Hippocampal formation (tissue), 2 donors: ENCODE results near the gene SUMO3.
A peak's percentile ranks its signal among the peaks of the same experiment; 100 is the strongest.

ENCODE experiments used
- DNase-seq, 2 donors: peaks; one replicate each; lab custom pipeline; 2025; lab: John Stamatoyannopoulos, UW

SUMO3 gene

DNA sequence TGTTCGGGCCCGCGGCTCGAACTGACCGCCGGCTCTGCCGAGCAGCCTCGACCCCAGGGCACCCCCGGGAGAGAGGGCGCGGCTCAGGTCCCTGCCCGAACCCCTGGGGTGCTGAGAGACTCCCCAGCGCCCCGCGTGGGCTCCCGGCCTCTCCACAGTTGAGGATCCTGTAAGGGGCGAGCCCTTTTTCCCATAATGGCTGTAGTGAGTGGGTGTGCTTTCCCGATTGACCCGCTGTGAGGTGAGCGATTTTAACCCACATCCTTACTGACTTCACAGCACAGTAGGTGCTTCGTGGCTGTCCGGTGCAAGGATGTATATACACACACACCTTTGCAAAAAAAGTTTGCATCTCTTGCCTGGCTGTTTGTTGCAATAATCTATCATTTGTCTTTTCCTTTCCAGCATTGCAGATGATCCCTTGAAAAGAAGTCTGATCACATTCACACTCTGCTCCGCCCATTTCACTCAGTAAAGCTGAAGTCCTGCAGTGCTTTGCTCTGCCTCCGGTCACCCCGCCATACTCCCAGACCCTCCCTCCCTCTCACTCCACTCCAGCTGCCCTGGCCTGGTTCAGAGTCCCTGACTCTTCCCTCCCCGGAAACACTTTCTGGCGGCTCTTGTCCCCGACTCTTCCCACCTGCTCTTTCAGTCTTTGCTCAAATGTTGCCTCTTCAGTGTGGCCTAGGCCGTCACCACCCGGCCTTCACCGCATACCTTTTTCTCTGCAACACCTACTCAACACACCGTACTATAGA, 15.3 kb downstream of the SUMO3 start:
- no peak for DNase-seq

DNA sequence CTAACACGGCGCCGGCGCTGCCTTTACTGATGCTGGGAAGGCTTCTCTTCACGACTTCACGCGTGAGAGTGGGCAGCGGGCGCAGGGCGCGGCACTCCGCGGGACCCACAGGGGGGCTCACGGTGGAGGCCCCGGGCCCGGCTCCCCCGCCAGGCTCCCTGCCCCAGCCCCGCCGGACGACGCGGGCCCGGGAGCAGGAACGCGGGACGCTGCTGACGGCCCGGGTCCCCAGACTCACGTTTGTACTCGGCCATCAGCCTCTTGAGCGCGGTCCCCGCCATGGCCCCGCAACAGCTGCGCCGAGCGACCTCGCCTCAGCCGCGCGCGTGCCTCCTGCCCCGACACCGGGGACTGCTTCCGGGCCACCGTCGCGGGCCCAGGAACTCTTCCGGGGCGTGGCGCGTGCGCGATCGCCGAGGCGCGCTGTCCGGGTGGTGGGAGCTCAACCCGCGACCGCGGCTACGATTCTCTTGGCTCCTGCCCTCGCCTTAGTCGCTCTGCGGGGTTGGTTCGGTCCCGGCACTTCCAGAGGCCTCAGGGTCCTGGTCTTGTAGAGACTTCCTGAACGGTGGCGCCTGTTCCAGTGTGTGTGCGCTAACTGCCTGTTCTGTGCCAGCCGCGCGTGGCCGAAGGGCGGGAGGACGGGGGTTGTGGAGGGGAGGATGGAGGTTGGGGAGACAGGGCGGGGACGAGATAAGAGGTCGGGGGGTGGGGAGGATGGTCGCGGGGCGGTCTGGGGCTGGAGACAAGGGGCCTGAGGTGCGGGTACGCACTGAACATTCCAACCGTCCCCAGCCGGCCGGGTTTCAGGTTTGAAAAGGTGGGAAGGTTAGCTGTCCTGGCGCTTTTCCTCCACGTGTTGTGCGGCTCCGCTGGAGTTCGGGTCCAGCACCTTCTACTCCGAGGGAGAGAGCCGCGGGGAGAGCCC, 16.1 kb downstream of the SUMO3 start, which contains the start of gene UBE2G2:
UBE2G2 (minus strand) TSS at position 353 of the 928 bp plus-strand sequence; CDS start at position 281, 72 bp downstream.
- peak; percentile 59 to 80 for DNase-seq

GRCh38 chr21:44800971-44801467, 16.8 kb downstream of the SUMO3 start:
- no peak for DNase-seq

DNA sequence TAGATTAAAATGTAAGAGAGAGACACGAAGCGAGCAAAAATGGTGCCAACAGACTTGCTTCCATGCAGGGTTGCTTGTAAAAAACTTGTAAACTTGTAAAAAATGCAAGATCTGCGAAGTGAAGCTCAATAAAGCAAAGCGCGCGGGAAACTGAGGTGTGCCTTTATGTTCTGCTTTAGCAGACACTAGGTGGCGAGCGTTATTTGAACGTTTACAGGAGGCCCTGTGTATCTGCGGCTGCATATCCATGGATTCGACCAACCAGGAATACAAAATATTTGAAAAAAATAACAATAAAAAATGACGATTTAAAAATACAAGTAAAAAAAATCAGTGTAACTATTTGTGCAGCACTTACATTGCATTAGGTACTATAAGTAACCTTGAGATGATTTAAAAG, 17.8 kb downstream of the SUMO3 start:
- DNase-seq: no peak

GRCh38 chr21:44799646-44800045, 18.2 kb downstream of the SUMO3 start:
- DNase-seq: no peak

DNA sequence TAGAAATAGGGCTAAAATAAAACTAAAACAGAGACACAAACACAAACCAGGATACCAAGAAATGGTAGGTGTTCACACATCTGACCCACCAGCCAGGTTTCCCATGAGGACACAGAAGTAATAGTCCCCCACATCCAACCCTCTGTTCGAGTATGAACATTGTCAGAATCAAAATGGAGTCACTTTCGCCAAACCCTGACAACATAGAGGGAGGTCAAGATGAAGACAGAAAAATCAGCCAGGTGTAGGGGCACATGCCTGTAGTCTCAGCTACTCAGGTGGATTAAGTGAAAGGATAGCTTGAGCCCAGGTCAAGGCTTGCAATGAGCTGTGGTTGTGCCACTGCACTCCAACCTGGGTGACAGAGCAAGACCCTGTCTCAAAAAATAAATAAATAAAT, 20.1 kb downstream of the SUMO3 start:
- DNase-seq: no peak

- no peak for DNase-seq
These were observed 22.5 kb downstream of the SUMO3 start for GRCh38 chr21:44795342-44795741.

DNA sequence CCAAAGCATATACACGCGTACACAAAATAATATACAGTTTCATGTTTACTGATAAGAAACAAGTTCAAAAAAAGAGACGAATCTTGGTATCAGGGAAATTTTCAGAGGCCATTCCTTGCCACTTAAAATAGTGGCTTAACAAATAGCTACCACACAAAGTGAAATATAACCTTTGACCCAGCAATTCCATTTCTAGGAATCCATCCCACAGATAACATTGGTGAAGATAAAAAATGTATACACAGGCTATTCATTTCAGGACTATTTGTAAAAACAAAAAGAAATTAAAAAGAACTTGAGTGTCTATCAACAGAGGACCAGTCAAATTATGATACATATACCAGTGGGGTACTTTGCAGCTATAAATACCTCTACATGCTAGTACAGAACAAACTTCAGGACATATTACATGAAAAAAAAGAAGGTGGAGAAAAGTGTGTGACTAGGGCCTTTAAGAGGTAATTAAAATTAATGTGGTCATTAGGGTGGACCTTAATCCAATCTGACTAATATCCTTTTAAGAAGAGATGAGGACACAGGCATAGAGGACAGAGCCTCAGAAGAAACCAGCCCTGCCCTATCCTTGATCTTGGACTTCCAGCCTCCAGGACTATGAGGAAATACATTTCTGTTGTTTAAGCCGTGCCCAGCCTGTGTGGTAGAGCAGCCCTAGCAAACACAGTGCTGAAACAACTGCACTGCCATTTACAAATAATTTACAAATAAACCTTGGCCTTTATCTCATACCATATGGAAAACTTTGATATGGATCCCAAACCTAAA, 24.1 kb downstream of the SUMO3 start:
- no peak for DNase-seq

DNA sequence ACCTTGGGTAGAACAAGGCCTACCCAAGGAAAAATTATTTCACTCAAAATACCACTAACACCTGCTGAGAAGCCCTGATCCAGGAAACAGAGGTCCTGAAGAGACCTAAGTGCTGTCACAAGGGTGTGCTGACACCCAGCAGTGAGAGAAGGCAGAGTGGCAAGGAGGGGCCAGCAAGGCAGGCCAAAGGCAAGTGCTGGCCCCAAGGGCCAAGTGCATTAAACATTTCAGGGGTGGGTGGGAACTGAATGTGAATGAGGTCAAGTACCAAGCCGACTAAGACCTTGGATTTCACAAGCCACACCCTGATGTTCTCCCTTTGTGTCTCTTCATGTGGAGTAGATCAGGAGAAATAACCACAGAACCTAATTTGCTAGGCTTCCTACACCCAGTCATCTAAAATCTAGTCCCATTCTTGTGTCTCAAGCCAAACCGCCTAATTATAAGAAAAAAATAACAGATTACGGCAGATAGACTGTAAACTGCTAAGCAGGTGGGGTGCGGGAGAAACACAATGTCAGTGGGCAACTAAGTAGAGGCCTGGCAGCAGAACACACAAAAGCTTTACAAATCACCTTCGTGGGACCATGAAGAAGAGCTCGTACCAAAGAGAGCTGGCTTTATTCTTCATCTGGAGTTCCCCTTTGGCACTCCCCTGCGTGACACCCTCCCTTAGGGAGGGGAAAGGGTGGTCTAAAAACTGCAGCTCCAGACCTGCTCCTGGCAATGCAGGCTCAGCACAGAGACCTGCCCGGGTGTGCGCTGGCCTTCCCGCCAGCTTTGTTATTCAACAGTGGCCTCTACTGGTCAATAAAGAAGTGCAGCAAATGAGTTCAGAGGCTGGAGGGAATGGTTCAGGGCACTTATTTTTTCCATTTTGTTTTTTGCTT, 24.9 kb downstream of the SUMO3 start:
- peak; percentile 9 to 28 for DNase-seq

DNA sequence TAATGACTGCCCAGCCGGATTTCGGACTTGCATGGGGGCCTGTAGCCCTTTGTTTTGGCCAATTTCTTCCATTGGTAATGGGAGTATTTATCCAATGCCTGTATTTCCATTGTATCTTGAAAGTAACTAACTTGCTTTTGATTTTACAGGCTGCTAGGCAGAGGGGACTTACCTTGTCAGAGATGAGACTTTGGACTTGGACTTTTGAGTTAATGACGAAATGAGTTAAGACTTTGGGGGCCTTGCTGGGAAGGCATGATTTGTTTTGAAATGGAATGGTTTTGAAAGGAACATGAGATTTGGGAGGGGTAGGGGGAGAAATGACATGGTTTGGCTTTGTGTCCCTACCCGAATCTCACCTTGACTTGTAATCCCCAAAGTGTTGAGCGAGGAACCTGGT, 25.9 kb downstream of the SUMO3 start:
- no peak for DNase-seq

DNA sequence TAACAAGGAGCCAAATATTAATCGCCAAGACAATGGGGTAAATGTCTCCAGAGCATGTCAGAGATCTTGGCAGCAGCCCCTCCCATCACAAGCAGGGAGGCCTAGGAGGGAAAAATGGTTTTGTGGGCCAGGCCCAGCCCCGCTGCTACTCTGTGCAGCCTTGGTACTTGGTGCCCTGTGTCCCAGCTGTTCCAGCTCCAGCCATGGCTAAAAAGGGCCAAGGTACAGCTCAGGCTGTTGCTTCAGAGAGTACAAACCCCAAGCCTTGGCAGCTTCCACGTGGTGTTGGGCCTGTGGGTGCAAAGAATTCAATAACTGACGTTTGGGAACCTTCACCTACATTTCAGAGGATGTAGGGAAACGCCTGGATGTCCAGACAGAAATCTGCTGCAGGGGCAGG, 26.6 kb downstream of the SUMO3 start:
- DNase-seq: no peak

DNA sequence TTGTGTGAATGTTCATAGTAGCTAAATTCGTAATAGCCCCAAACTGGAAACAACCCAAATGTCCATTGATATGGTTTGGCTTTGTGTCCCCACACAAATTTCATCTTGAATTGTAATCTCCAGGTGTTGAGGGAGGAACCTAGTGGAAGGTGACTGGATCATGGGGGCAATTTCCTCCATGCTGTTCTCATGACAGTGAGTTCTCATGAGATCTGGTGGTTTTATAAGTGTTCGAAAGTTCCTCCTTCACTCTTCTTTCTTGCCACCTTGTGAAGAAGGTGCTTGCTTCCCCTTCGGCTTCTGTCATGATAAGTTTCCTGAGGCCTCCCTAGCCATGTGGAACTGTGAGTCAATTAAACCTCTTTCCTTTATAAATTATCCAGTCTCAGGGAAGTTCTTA, 27.5 kb downstream of the SUMO3 start:
- no peak for DNase-seq

DNA sequence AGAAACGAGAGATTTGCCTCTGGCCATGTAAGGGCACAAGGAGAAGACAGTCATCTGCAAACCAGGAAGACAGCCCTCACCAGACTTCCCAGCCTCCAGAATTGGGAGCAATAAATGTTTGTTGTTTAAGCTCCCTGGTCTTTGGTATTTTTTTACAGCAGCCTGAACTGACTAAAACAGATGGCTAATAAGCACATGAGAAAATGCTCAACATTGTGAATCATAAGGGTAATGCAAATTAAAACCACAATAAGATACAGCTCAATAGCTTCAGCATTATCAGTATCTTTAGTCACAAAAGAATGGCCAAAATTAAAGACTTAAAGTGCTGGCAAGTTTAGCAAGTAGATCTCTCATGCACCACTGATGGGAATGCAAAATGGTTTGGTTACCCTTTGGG, 28.0 kb downstream of the SUMO3 start:
- DNase-seq: no peak

DNA sequence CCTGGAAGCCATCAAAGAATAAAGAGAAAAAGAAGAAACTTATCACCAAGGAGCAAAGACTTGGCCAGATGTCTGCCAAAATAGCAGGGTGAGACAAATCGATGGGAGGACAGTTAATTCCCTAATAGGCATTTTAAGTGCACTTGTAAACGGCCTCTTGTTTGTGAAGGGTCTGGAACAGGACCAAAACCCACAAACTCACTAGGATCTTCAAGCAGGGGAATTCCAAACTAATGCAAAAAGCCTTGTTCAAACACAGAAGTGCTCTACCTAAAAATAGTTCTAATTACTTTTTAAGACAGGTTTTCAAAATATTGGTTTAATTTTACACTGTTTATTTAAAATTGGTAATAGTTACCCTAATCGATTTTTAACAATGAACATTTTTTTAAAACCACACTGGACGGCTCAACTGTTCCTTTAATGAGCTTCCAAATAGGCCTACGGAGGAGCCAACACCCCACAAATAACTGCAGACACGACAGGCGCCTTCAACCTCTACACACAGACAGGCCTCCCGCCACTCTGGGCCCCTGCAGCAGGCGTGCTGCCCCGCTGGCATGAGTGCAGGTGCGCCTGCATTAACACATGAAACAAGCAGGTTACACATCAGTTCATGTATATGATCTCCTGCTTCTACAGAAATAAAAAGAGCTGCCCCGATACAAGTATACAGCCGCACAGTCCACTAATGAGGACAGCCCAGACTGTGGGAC, 32.1 kb downstream of the SUMO3 start:
- DNase-seq: no peak

DNA sequence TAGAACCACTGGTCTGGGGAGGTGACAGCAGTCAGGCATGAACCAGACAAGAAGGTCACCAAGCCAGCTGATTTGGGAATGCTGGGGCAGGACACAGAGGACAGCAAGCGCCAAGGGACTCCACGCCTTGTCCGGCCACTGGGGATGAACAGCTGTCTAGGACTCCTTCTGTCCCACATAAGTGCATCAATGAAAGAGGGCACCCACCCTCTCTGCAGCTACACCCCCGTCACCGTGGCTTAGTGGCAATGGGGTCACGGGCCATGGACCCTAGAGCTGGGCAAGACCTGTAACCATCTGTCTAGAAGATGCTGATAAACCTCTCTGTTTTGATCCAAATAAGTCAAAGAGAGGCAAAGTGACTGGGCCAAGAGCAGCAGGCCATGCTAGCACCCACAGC, 33.1 kb downstream of the SUMO3 start:
- no peak for DNase-seq

DNA sequence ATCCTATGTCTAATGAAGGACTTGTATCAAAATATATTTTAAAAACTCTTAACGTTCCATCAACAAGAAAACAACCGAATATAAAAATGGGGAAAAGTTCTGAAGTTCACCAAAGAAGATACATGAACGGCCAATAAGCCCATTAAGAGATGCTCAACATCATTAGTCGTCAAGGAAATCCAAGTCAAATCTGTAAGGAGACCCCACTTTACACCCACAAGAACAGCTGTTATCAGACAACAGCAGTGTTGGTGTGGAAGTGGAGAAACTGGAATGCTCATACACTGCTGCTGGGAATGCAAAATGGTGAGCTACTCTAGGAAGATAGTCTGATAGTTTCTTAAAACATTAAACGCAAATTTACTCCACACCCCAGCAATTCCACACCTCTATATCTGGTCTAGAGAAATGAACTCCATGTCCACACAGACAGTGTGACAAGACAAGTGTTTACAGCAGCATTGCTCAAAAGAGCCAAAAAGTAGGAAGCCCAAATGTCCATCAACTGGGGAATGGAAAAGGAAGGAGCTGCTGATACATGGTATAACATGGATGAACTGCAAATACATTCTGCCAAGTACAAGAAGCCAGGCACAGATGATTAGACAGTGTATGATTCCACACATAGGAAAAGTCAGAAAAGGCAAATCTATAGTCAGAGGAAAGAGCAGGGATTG, 34.7 kb downstream of the SUMO3 start:
- DNase-seq: no peak

GRCh38 chr21:44780767-44781459, 36.9 kb downstream of the SUMO3 start:
- no peak for DNase-seq

DNA sequence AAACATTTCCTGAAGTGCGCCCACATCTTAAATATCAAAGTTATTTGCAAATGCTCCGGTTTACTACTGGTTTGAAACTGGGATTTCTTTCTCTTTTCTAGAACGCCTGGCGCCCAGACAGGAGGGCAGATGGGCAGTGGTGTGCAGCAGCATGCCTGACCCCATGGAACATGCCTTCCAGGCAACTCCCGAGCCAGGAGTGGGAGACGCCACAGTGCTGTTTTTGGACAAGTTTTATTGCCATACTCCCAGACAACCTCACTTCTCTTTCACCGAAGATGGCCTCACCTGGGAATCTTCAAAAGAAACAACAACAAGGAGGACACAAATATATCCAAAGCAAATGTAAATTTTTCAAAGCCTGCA, 37.7 kb downstream of the SUMO3 start:
- no peak for DNase-seq
